ENCODE measurements around the gene METTL3. TPM values are rescaled to one million over a fixed set of nuclear protein-coding genes. Genes with fewer than 3 reads are reported as not detected.

The METTL3 gene
- total RNA-seq, 6 experiments from 2014 or later = 28.8 to 37.5 (median 30.3) TPM

DNA sequence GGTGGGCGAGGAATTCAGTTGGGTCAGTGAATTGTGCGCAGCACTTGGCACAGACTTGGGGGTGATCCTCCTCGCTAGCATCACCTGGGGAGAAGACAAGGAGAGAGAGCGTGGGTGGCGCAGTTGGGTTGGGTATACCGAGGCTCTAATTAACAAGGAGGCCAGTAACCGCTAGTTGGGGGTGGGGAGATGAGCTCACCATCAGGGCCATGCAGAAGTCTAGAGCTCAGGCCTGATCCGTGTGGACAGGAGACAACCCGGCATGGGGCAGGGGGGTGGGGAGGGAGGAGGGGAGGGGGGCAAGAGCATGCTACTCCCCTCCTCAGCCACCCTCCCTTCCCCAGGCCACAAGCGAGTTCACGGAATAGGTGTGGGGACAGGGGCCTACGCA lies 14.4 kb upstream of the METTL3 start:
- no peaks in the 10 kb centered on the region; the same call in 1 of the 2 replicates for H3K36me3 Mint-ChIP-seq (ENCODE audit: low read depth)
- no peaks in the 10 kb centered on the region for H3K9me3 Mint-ChIP-seq
- peaks cover 17% of the 10 kb centered on the region for H3K27me3 Mint-ChIP-seq (ENCODE audit: insufficient read depth)
- H3K4me3 Mint-ChIP-seq = peak overlapping the region; percentile 76
- TF ChIP-seq, protein P1, sequence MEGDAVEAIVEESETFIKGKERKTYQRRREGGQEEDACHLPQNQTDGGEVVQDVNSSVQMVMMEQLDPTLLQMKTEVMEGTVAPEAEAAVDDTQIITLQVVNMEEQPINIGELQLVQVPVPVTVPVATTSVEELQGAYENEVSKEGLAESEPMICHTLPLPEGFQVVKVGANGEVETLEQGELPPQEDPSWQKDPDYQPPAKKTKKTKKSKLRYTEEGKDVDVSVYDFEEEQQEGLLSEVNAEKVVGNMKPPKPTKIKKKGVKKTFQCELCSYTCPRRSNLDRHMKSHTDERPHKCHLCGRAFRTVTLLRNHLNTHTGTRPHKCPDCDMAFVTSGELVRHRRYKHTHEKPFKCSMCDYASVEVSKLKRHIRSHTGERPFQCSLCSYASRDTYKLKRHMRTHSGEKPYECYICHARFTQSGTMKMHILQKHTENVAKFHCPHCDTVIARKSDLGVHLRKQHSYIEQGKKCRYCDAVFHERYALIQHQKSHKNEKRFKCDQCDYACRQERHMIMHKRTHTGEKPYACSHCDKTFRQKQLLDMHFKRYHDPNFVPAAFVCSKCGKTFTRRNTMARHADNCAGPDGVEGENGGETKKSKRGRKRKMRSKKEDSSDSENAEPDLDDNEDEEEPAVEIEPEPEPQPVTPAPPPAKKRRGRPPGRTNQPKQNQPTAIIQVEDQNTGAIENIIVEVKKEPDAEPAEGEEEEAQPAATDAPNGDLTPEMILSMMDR (IDR thresholded peaks at IDR 0.05) = no peak
- H3K27ac Mint-ChIP-seq = no peak overlapping the region
- no peak for DNase-seq
- H3K4me1 Mint-ChIP-seq (ENCODE audit: low read depth) = 0 out of 2 replicates have a peak, but pooled peaks cover 5% of the 10 kb centered on the region

DNA sequence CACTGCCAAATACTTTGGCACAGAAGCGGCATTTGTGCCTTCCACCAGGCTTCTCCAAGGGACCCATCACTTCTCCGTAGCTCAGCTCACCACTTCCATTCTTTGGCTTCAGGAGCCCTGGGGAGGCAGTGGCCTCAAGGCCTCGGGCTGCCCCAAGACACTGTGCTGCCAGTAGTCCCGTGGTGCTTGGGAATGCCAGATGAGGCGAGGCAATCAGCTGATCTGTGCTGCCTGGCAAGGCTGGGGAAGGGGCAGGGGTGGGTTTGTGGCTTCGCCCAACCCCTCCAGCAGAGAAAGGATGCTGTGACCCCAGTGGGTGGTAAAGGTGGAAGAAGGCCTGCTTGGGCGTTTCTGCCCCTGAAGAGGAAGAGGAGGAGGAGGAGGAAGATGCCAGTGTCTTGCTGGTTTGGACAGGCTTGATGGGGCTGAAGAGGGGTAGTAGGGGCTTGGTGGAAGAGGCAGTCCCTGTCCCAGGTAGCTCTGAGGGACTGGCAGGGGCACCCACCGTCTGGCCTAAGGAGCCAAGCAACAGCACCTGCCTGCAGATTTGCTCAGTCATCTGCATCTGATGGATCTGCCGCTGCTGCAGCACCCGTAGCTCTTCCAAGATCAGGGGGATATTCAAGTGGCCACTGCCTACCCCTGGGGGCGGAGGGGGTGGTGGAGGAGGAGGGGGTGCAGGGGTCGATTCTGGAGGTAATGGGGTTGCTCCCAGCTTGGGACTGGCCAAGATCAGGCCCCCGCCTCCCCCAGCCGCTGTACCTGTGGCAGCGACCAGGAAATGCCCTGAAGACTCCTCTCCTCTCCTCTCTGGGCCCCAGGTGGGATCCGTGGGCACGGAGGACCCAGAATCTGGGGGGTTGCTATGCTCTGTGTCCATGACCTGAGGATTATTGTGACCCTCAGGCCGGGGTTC lies 13.7 kb upstream of the METTL3 start:
- no peak overlapping the region for H3K27ac Mint-ChIP-seq
- TF ChIP-seq, protein P1 (IDR thresholded peaks at IDR 0.05) = no peak
- no peaks in the 10 kb centered on the region for H3K9me3 Mint-ChIP-seq
- no peak for DNase-seq
- H3K4me1 Mint-ChIP-seq (ENCODE audit: low read depth) = 0 out of 2 replicates have a peak, but pooled peaks cover 5% of the 10 kb centered on the region
- H3K4me3 Mint-ChIP-seq = peak overlapping the region; percentile 76
- no peaks in the 10 kb centered on the region; the same call in 1 of the 2 replicates for H3K36me3 Mint-ChIP-seq (ENCODE audit: low read depth)
- peaks cover 15% of the 10 kb centered on the region for H3K27me3 Mint-ChIP-seq (ENCODE audit: insufficient read depth)

- Mint-ChIP-seq H3K4me3 (no peak overlapping the region), H3K27ac (no peak overlapping the region), H3K4me1 (ENCODE audit: low read depth) (0 out of 2 replicates have a peak, but pooled peaks cover 5% of the 10 kb centered on the region), H3K9me3 (no peaks in the 10 kb centered on the region), H3K27me3 (ENCODE audit: insufficient read depth) (peaks cover 18% of the 10 kb centered on the region), H3K36me3 (ENCODE audit: low read depth) (no peaks in the 10 kb centered on the region; the same call in 1 of the 2 replicates)
- no peak for DNase-seq
- TF ChIP-seq, protein P1 (IDR thresholded peaks at IDR 0.05) = no peak
Measured at GRCh38 chr14:21523203-21523602, 12.1 kb upstream of the METTL3 start.

DNA sequence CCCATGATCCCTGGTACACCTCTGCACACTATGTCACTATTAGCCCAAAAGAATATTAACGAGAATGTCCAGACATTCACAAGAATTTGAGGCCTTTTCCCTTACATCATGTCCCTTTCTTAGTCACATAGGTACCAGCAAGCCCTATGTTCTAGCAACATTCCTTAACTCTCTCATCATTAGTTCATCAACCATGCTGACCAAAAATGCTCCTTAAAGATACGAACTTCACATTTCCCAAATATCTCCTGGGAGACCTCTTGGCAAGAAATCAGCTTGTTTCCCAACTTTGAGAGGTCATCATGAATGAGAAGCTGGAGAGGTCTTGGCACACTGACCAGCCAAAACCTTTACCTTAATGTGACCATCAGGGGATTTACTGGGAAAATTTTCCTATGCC lies 10.4 kb upstream of the METTL3 start:
- TF ChIP-seq, protein P1 (IDR thresholded peaks at IDR 0.05) = no peak
- H3K9me3 Mint-ChIP-seq = no peaks in the 10 kb centered on the region
- no peak overlapping the region for H3K4me3 Mint-ChIP-seq
- peaks cover 15% of the 10 kb centered on the region for H3K27me3 Mint-ChIP-seq (ENCODE audit: insufficient read depth)
- H3K4me1 Mint-ChIP-seq (ENCODE audit: low read depth) = 0 out of 2 replicates have a peak, but pooled peaks cover 5% of the 10 kb centered on the region
- no peak overlapping the region for H3K27ac Mint-ChIP-seq
- DNase-seq = peak; percentile 30
- no peaks in the 10 kb centered on the region; the same call in 1 of the 2 replicates for H3K36me3 Mint-ChIP-seq (ENCODE audit: low read depth)

DNA sequence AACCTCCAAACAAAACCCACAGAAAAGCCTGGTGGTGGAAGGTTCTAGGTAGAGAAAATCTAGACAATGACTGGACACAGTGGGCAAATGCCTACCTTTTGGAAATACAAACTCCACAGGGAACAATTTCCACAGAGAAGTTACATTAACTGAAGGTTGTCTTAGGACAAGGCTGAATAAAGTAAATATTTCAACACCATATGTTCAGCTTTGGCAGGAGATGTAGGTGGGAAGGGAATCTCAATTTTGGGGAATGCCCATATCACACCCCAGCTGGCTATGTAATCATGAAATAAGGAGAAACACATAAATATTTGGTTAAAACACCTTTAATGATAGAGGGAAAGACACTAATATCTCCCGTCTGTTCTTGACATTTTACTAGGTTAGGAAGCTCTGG lies 9.6 kb upstream of the METTL3 start:
- H3K4me3 Mint-ChIP-seq = no peak overlapping the region
- 0 out of 2 replicates have a peak, but pooled peaks cover 5% of the 10 kb centered on the region for H3K4me1 Mint-ChIP-seq (ENCODE audit: low read depth)
- H3K36me3 Mint-ChIP-seq (ENCODE audit: low read depth) = no peaks in the 10 kb centered on the region; the same call in 1 of the 2 replicates
- no peak for DNase-seq
- H3K9me3 Mint-ChIP-seq = no peaks in the 10 kb centered on the region
- TF ChIP-seq, protein P1 (IDR thresholded peaks at IDR 0.05) = no peak
- H3K27ac Mint-ChIP-seq = no peak overlapping the region
- peaks cover 15% of the 10 kb centered on the region for H3K27me3 Mint-ChIP-seq (ENCODE audit: insufficient read depth)

All from HFFc6 (cell line).